WTC11 (cell line): Measurements from ENCODE around the gene HIP1. TPM values are rescaled to one million over a fixed set of nuclear protein-coding genes. Genes with fewer than 3 reads are reported as not detected.

Experiments
- ATAC-seq: fragments of 200-7000 bp; cut with Tn5 transposase; 2 replicates; pipeline ENCODE4 v1.10.0; 2021; ENCODE audit warnings: mild to moderate bottlenecking, moderate library complexity
- CTCF ChIA-PET: fragments of 300-600 bp; sonication (Branson Sonifier 250); formaldehyde crosslinking; loops from one replicate; lab custom pipeline; 2021; ENCODE audit warnings: antibody characterized with exemption; lab: Charles Lee
- POLR2A ChIA-PET: fragments of 350-600 bp; sonication (Branson Sonifier 250); formaldehyde crosslinking; loops from one replicate; lab custom pipeline; 2021; ENCODE audit warnings: antibody characterized with exemption; lab: Charles Lee
- DNase-seq: peaks from one replicate; pipeline ENCODE4 v3.0.0; 2021; ENCODE audit warnings: low spot score
- H3K27ac Mint-ChIP-seq: 2 replicates; pipeline ENCODE4 v1.8.0; 2021; ENCODE audit warnings: mixed read lengths
- H3K27me3 Mint-ChIP-seq: 2 replicates; pipeline ENCODE4 v1.8.0; 2021; ENCODE audit warnings: low read depth, mild to moderate bottlenecking, moderate library complexity, mixed read lengths
- H3K36me3 Mint-ChIP-seq: 2 replicates; pipeline ENCODE4 v1.8.0; 2021; ENCODE audit warnings: mixed read lengths
- H3K4me1 Mint-ChIP-seq: 2 replicates; pipeline ENCODE4 v1.8.0; 2022; ENCODE audit warnings: mixed read lengths
- H3K4me3 Mint-ChIP-seq: 2 replicates; pipeline ENCODE4 v1.8.0; 2021; ENCODE audit warnings: mild to moderate bottlenecking, moderate library complexity, mixed read lengths
- H3K9me3 Mint-ChIP-seq: 2 replicates; pipeline ENCODE4 v1.8.0; 2021; ENCODE audit warnings: mixed read lengths
- CTCF ChIP-seq: fragments of 200-600 bp; IDR thresholded peaks from 2 replicates; pipeline ENCODE4 v1.8.0; 2022; ENCODE audit warnings: antibody characterized with exemption
- E2F5 ChIP-seq: sonication (generic); formaldehyde crosslinking; IDR thresholded peaks from 2 replicates; pipeline ENCODE4 v1.8.1; 2022; ENCODE audit warnings: mild to moderate bottlenecking, moderate library complexity, missing genetic modification reagents
- EMX1 ChIP-seq: fragments of 250-450 bp; sonication (Bioruptor Pico); IDR thresholded peaks from 2 replicates; pipeline ENCODE4 v1.8.0; 2021; ENCODE audit warnings: mild to moderate bottlenecking
- ERG ChIP-seq: fragments of 250-450 bp; sonication (Bioruptor Pico); IDR thresholded peaks from 2 replicates; pipeline ENCODE4 v1.8.0; 2021; ENCODE audit warnings: mild to moderate bottlenecking
- ESRRA ChIP-seq: sonication (generic); formaldehyde crosslinking; IDR thresholded peaks from 2 replicates; pipeline ENCODE4 v1.8.1; 2022; ENCODE audit warnings: mild to moderate bottlenecking, missing genetic modification reagents, borderline replicate concordance
- FOXJ3 ChIP-seq: sonication (generic); formaldehyde crosslinking; IDR thresholded peaks from 2 replicates; pipeline ENCODE4 v1.9.0; 2021; ENCODE audit warnings: missing genetic modification reagents, mild to moderate bottlenecking, borderline replicate concordance
- GRHL2 ChIP-seq: fragments of 250-450 bp; sonication (Bioruptor Pico); IDR thresholded peaks from 2 replicates; pipeline ENCODE4 v1.8.0; 2022; ENCODE audit warnings: mild to moderate bottlenecking, moderate library complexity; ENCODE audit not compliant: insufficient replicate concordance, severe bottlenecking
- MAX ChIP-seq: sonication (generic); formaldehyde crosslinking; IDR thresholded peaks from 2 replicates; pipeline ENCODE4 v1.8.0; 2022; ENCODE audit warnings: mild to moderate bottlenecking, missing genetic modification reagents
- NFATC4 ChIP-seq: fragments of 250-450 bp; sonication (Bioruptor Pico); IDR thresholded peaks from 2 replicates; pipeline ENCODE4 v1.9.0; 2021; ENCODE audit warnings: mild to moderate bottlenecking
- NFE2L1 ChIP-seq: sonication (generic); formaldehyde crosslinking; IDR thresholded peaks from 2 replicates; pipeline ENCODE4 v1.8.1; 2023; ENCODE audit warnings: missing genetic modification reagents
- NR1H2 ChIP-seq: sonication (generic); formaldehyde crosslinking; IDR thresholded peaks from 2 replicates; pipeline ENCODE4 v1.9.0; 2021; ENCODE audit warnings: mild to moderate bottlenecking, moderate library complexity, missing genetic modification reagents
- PRRX2 ChIP-seq: fragments of 250-450 bp; sonication (Bioruptor Pico); IDR thresholded peaks from 2 replicates; pipeline ENCODE4 v1.8.0; 2021; ENCODE audit warnings: mild to moderate bottlenecking
- RELA ChIP-seq: sonication (generic); formaldehyde crosslinking; IDR thresholded peaks from 2 replicates; pipeline ENCODE4 v1.8.1; 2022; ENCODE audit warnings: missing genetic modification reagents, mild to moderate bottlenecking, borderline replicate concordance
- SMAD3 ChIP-seq: sonication (generic); formaldehyde crosslinking; IDR thresholded peaks from 2 replicates; pipeline ENCODE4 v1.8.0; 2022; ENCODE audit warnings: missing genetic modification reagents, mild to moderate bottlenecking, borderline replicate concordance
- STAT6 ChIP-seq: sonication (generic); formaldehyde crosslinking; conservative IDR thresholded peaks from 2 replicates; pipeline ENCODE4 v1.8.1; 2023; ENCODE audit warnings: mild to moderate bottlenecking, low read depth, missing genetic modification reagents, moderate library complexity
- TP53 ChIP-seq: sonication (generic); formaldehyde crosslinking; IDR thresholded peaks from 2 replicates; pipeline ENCODE4 v1.8.1; 2023; ENCODE audit warnings: mild to moderate bottlenecking, missing genetic modification reagents
- ZNF121 ChIP-seq: sonication (generic); formaldehyde crosslinking; IDR thresholded peaks from 2 replicates; pipeline ENCODE4 v1.8.0; 2023; ENCODE audit warnings: missing genetic modification reagents
- ZNF263 ChIP-seq: sonication (generic); formaldehyde crosslinking; IDR thresholded peaks from 2 replicates; pipeline ENCODE4 v1.8.1; 2022; ENCODE audit warnings: low read depth, mild to moderate bottlenecking, moderate library complexity, missing genetic modification reagents
- ZNF423 ChIP-seq: fragments of 250-450 bp; sonication (Bioruptor Pico); IDR thresholded peaks from 2 replicates; pipeline ENCODE4 v2.1.2; 2022; ENCODE audit warnings: mild to moderate bottlenecking, moderate library complexity
- total RNA-seq: library from RNA; stranded (reverse); gene quantifications from 3 replicates; pipeline ENCODE4 v1.2.3, GENCODE V29; 2021
- TF ChIP-seq, protein P1 (sequence below): fragments of 250-450 bp; sonication (Bioruptor Pico); IDR thresholded peaks from 2 replicates; pipeline ENCODE4 v1.9.0; 2021; ENCODE audit warnings: mild to moderate bottlenecking, borderline replicate concordance

Gene HIP1
- total RNA-seq, 1 experiment from 2014 or later, result 75.8 TPM

DNA sequence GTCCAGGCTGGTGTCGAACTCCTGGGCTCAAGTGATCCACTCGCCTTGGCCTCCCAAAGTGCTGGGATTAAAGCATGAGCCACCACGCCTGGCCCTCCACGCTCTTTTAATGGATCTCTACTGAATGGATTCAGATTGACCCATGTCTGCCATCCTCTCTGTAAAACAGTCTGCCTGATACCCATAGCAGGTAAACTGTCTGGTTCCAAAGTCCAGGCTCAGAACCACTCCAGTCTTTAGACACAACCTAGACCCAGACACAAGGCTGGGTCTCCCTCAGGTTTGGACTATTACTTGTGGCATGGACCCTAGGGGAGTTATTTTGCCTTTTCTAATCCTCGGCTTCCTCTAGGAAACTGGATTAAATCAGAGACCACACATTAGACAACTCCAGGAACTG lies 19.1 kb downstream of the HIP1 start (continued):
- TF ChIP-seq, protein P1, sequence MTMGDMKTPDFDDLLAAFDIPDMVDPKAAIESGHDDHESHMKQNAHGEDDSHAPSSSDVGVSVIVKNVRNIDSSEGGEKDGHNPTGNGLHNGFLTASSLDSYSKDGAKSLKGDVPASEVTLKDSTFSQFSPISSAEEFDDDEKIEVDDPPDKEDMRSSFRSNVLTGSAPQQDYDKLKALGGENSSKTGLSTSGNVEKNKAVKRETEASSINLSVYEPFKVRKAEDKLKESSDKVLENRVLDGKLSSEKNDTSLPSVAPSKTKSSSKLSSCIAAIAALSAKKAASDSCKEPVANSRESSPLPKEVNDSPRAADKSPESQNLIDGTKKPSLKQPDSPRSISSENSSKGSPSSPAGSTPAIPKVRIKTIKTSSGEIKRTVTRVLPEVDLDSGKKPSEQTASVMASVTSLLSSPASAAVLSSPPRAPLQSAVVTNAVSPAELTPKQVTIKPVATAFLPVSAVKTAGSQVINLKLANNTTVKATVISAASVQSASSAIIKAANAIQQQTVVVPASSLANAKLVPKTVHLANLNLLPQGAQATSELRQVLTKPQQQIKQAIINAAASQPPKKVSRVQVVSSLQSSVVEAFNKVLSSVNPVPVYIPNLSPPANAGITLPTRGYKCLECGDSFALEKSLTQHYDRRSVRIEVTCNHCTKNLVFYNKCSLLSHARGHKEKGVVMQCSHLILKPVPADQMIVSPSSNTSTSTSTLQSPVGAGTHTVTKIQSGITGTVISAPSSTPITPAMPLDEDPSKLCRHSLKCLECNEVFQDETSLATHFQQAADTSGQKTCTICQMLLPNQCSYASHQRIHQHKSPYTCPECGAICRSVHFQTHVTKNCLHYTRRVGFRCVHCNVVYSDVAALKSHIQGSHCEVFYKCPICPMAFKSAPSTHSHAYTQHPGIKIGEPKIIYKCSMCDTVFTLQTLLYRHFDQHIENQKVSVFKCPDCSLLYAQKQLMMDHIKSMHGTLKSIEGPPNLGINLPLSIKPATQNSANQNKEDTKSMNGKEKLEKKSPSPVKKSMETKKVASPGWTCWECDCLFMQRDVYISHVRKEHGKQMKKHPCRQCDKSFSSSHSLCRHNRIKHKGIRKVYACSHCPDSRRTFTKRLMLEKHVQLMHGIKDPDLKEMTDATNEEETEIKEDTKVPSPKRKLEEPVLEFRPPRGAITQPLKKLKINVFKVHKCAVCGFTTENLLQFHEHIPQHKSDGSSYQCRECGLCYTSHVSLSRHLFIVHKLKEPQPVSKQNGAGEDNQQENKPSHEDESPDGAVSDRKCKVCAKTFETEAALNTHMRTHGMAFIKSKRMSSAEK (CRISPR knock-in tag), result no peak
- TF ChIP-seq ERG (no peak), EMX1 (CRISPR knock-in tag) (no peak), STAT6 (CRISPR knock-in tag) (no peak), TP53 (CRISPR knock-in tag) (no peak)

GRCh38 chr7:75718390-75719031 lies 20.2 kb downstream of the HIP1 start:
- H3K27ac Mint-ChIP-seq, result no peak overlapping the region; the same call in 1 of the 2 replicates
- H3K9me3 Mint-ChIP-seq, result 0 out of 2 replicates have a peak, but pooled peaks cover 3% of the 10 kb centered on the region
- H3K4me1 Mint-ChIP-seq, result no peaks in the 10 kb centered on the region
- ATAC-seq, result no peak
- no peak overlapping the region for H3K4me3 Mint-ChIP-seq
- ChIA-PET CTCF (interaction anchor here (1.1 kb wide), 1 partner anchor 44 kb away, joined by 3 read pairs; no protein-coding TSS in a partner anchor), POLR2A (no interaction called here)
- no peaks in the 10 kb centered on the region for H3K27me3 Mint-ChIP-seq
- H3K36me3 Mint-ChIP-seq, result no peaks in the 10 kb centered on the region
- no peak for DNase-seq
- TF ChIP-seq CTCF (no peak), ZNF423 (no peak), EMX1 (CRISPR knock-in tag) (no peak), ZNF121 (no peak), SMAD3 (CRISPR knock-in tag) (no peak), GRHL2 (CRISPR knock-in tag) (no peak), E2F5 (CRISPR knock-in tag) (no peak), ZNF263 (CRISPR knock-in tag) (no peak), MAX (CRISPR knock-in tag) (no peak), NFATC4 (no peak), ESRRA (no peak), FOXJ3 (CRISPR knock-in tag) (no peak), RELA (CRISPR knock-in tag) (no peak), PRRX2 (CRISPR knock-in tag) (no peak), NFE2L1 (CRISPR knock-in tag) (no peak), NR1H2 (CRISPR knock-in tag) (no peak)
- TF ChIP-seq, protein P1 (CRISPR knock-in tag), result no peak
